ENCODE data around the gene KRT4.

The KRT4 gene

GRCh38 chr12:52768479-52769200 is 45.3 kb downstream of the KRT4 start:
- Mint-ChIP-seq H3K27ac (no peak overlapping the region), H3K27me3 (ENCODE audit: low read depth, poor library complexity) (peaks cover 10% of the 10 kb centered on the region), H3K4me1 (peaks cover 29% of the 10 kb centered on the region), H3K36me3 (ENCODE audit: low read depth) (no peaks in the 10 kb centered on the region), H3K9me3 (no peaks in the 10 kb centered on the region), H3K4me3 (no peak overlapping the region)
- no peak for TF ChIP-seq CTCF (IDR thresholded peaks at IDR 0.05)
- DNase-seq = no peak

GRCh38 chr12:52767427-52767826 is 46.5 kb downstream of the KRT4 start:
- Mint-ChIP-seq H3K36me3 (ENCODE audit: low read depth) (no peaks in the 10 kb centered on the region), H3K4me1 (peaks cover 29% of the 10 kb centered on the region), H3K27ac (peak overlapping the region; percentile 20), H3K9me3 (peaks cover 9% of the 10 kb centered on the region), H3K27me3 (ENCODE audit: low read depth, poor library complexity) (peaks cover 6% of the 10 kb centered on the region), H3K4me3 (no peak overlapping the region)
- TF ChIP-seq CTCF (IDR thresholded peaks at IDR 0.05) = no peak
- DNase-seq = no peak

- no peak overlapping the region for H3K27ac Mint-ChIP-seq
- H3K27me3 Mint-ChIP-seq (ENCODE audit: low read depth, poor library complexity) = peaks cover 6% of the 10 kb centered on the region
- H3K9me3 Mint-ChIP-seq = peaks cover 13% of the 10 kb centered on the region
- no peaks in the 10 kb centered on the region for H3K36me3 Mint-ChIP-seq (ENCODE audit: low read depth)
- peaks cover 29% of the 10 kb centered on the region for H3K4me1 Mint-ChIP-seq
- no peak for TF ChIP-seq CTCF (IDR thresholded peaks at IDR 0.05)
- DNase-seq = no peak
- no peak overlapping the region for H3K4me3 Mint-ChIP-seq
These were observed 46.9 kb downstream of the KRT4 start for GRCh38 chr12:52767020-52767379.

- Mint-ChIP-seq H3K4me1 (peaks cover 29% of the 10 kb centered on the region), H3K36me3 (ENCODE audit: low read depth) (no peaks in the 10 kb centered on the region), H3K9me3 (peaks cover 18% of the 10 kb centered on the region), H3K27ac (peak overlapping the region; percentile 95), H3K27me3 (ENCODE audit: low read depth, poor library complexity) (peaks cover 6% of the 10 kb centered on the region), H3K4me3 (peak overlapping the region; percentile 6)
- TF ChIP-seq CTCF (IDR thresholded peaks at IDR 0.05) = no peak
- no peak for DNase-seq
These were observed 47.4 kb downstream of the KRT4 start for GRCh38 chr12:52766351-52767019.

- Mint-ChIP-seq H3K27ac (peak overlapping the region; percentile 95), H3K36me3 (ENCODE audit: low read depth) (no peaks in the 10 kb centered on the region), H3K9me3 (peaks cover 26% of the 10 kb centered on the region), H3K4me1 (peaks cover 29% of the 10 kb centered on the region), H3K27me3 (ENCODE audit: low read depth, poor library complexity) (peaks cover 6% of the 10 kb centered on the region), H3K4me3 (no peak overlapping the region)
- no peak for DNase-seq
- TF ChIP-seq CTCF (IDR thresholded peaks at IDR 0.05) = no peak
These were observed 48.2 kb downstream of the KRT4 start for GRCh38 chr12:52765702-52766101.

- Mint-ChIP-seq H3K36me3 (ENCODE audit: low read depth) (no peaks in the 10 kb centered on the region), H3K4me1 (peaks cover 29% of the 10 kb centered on the region), H3K27ac (no peak overlapping the region), H3K4me3 (no peak overlapping the region), H3K27me3 (ENCODE audit: low read depth, poor library complexity) (peaks cover 19% of the 10 kb centered on the region), H3K9me3 (peaks cover 39% of the 10 kb centered on the region)
- no peak for TF ChIP-seq CTCF (IDR thresholded peaks at IDR 0.05)
- no peak for DNase-seq
These were observed 49.9 kb downstream of the KRT4 start for GRCh38 chr12:52763991-52764390.

All from nephron progenitor cell (in vitro differentiated cells).